ENCODE measurements around the gene GAGE12J. TPM values are rescaled to one million over a fixed set of nuclear protein-coding genes. Genes with fewer than 3 reads are reported as not detected.

GAGE12J gene
- polyA plus RNA-seq, 1 donor (not counting 4 experiments of a cell fraction or from before 2014, with no cell fraction given), result not detected

GRCh38 chrX:49290215-49290614 lies 31.6 kb upstream of the GAGE12J start:
- Histone ChIP-seq H3K4me3 (ENCODE audit: control insufficient read depth in 2 of 3, extremely low read depth in 1 of 3, insufficient read depth in 2 of 3, low read depth in 1 of 3, low read length in 3 of 3) (no peak overlapping the region), H3K9me1 (ENCODE audit: control insufficient read depth, extremely low read depth, insufficient read depth, low read length) (no peaks in the 10 kb centered on the region), H4K20me1 (ENCODE audit: control insufficient read depth, extremely low read depth, insufficient read depth, low read length) (no peaks in the 10 kb centered on the region), H2AFZ (ENCODE audit: control insufficient read depth, low read length) (no peak overlapping the region), H3K36me3 (ENCODE audit: control insufficient read depth in 2 of 2, extremely low read depth in 1 of 2, insufficient read depth in 2 of 2, low read length in 2 of 2) (no peaks in the 10 kb centered on the region), H3K4me1 (ENCODE audit: control insufficient read depth, extremely low read depth, insufficient read depth, low read length) (no peaks in the 10 kb centered on the region), H3K27me3 (ENCODE audit: control insufficient read depth, extremely low read depth, insufficient read depth, low read length) (no peaks in the 10 kb centered on the region), H3K79me2 (ENCODE audit: control insufficient read depth, insufficient read depth, low read length) (no peaks in the 10 kb centered on the region), H3K27ac (ENCODE audit: control insufficient read depth, insufficient read depth, low read length) (no peak overlapping the region), H3K9me3 (ENCODE audit: control insufficient read depth, low read depth, low read length) (no peaks in the 10 kb centered on the region), H3K4me2 (ENCODE audit: control insufficient read depth, extremely low read depth, insufficient read depth, low read depth, low read length) (no peak overlapping the region), H3K9ac (ENCODE audit: control insufficient read depth, extremely low read depth, insufficient read depth, low read length) (no peak overlapping the region)
- no peak for DNase-seq (ENCODE audit: low read depth, low spot score)
- dilution Hi-C loops (cut with MboI; ENCODE audit: extremely low pct_ligation_motif_present, low sequenced_read_pairs), result no loop called here
- no peak for FAIRE-seq
- TF ChIP-seq CTCF (optimal IDR thresholded peaks at IDR 0.05 in 1 of 3, IDR thresholded peaks at IDR 0.05 in 1 of 3, conservative IDR thresholded peaks at IDR 0.05 in 1 of 3; ENCODE audit: extremely low read depth in 1 of 3, insufficient read depth in 2 of 3, low read length in 3 of 3) (no peak), EZH2 (IDR thresholded peaks at IDR 0.05; ENCODE audit: low read length) (no peak)

- DNase-seq (ENCODE audit: low read depth, low spot score) (peak; percentile 9), FAIRE-seq (no peak)
- no peaks in the 10 kb centered on the region for H3K79me2 ChIP-seq (ENCODE audit: control insufficient read depth, insufficient read depth, low read length)
- no peaks in the 10 kb centered on the region for H3K4me1 ChIP-seq (ENCODE audit: control insufficient read depth, extremely low read depth, insufficient read depth, low read length)
- no peaks in the 10 kb centered on the region for H3K27me3 ChIP-seq (ENCODE audit: control insufficient read depth, extremely low read depth, insufficient read depth, low read length)
- dilution Hi-C loops (cut with MboI; ENCODE audit: extremely low pct_ligation_motif_present, low sequenced_read_pairs), result no loop called here
- no peaks in the 10 kb centered on the region for H3K9me1 ChIP-seq (ENCODE audit: control insufficient read depth, extremely low read depth, insufficient read depth, low read length)
- H3K27ac ChIP-seq (ENCODE audit: control insufficient read depth, insufficient read depth, low read length), result no peak overlapping the region
- H3K4me3 ChIP-seq (ENCODE audit: control insufficient read depth in 2 of 3, extremely low read depth in 1 of 3, insufficient read depth in 2 of 3, low read depth in 1 of 3, low read length in 3 of 3), result no peak overlapping the region
- no peaks in the 10 kb centered on the region for H3K36me3 ChIP-seq (ENCODE audit: control insufficient read depth in 2 of 2, extremely low read depth in 1 of 2, insufficient read depth in 2 of 2, low read length in 2 of 2)
- H4K20me1 ChIP-seq (ENCODE audit: control insufficient read depth, extremely low read depth, insufficient read depth, low read length), result no peaks in the 10 kb centered on the region
- H3K4me2 ChIP-seq (ENCODE audit: control insufficient read depth, extremely low read depth, insufficient read depth, low read depth, low read length), result no peak overlapping the region
- no peaks in the 10 kb centered on the region for H3K9me3 ChIP-seq (ENCODE audit: control insufficient read depth, low read depth, low read length)
- H3K9ac ChIP-seq (ENCODE audit: control insufficient read depth, extremely low read depth, insufficient read depth, low read length), result no peak overlapping the region
- no peak for TF ChIP-seq EZH2 (IDR thresholded peaks at IDR 0.05; ENCODE audit: low read length)
- TF ChIP-seq CTCF (optimal IDR thresholded peaks at IDR 0.05 in 1 of 3, IDR thresholded peaks at IDR 0.05 in 1 of 3, conservative IDR thresholded peaks at IDR 0.05 in 1 of 3; ENCODE audit: extremely low read depth in 1 of 3, insufficient read depth in 2 of 3, low read length in 3 of 3), result peak; percentile 66 to 72 (median 67)
- no peak overlapping the region for H2AFZ ChIP-seq (ENCODE audit: control insufficient read depth, low read length)
Measured at GRCh38 chrX:49291615-49292337, 30.1 kb upstream of the GAGE12J start.

Data from keratinocyte (primary cell).